HepG2 (cell line): ENCODE data around the gene PEF1. TPM values are rescaled to one million over a fixed set of nuclear protein-coding genes. Genes with fewer than 3 reads are reported as not detected.

Source experiments
- ATF1 ChIP-seq: IDR thresholded peaks from 2 replicates; pipeline ENCODE4 v1.6.1; 2016; ENCODE audit warnings: mild to moderate bottlenecking, control low read depth
- CHCHD3 ChIP-seq: sonication (generic); formaldehyde crosslinking; IDR thresholded peaks from 2 replicates; pipeline ENCODE4 v1.8.0; 2022; ENCODE audit warnings: mild to moderate bottlenecking, missing genetic modification reagents, moderate library complexity
- ELF3 ChIP-seq: IDR thresholded peaks from 2 replicates; pipeline ENCODE4 v1.6.1; 2016; ENCODE audit warnings: missing genetic modification reagents, missing compliant biosample characterization
- ERF ChIP-seq: IDR thresholded peaks from 2 replicates; pipeline ENCODE4 v1.6.1; 2018; ENCODE audit warnings: missing biosample characterization, missing genetic modification reagents
- HNF1B ChIP-seq: sonication (generic); formaldehyde crosslinking; IDR thresholded peaks from 2 replicates; pipeline ENCODE4 v1.5.1; 2020; ENCODE audit warnings: mild to moderate bottlenecking, moderate library complexity, missing genetic modification reagents
- MIER2 ChIP-seq: IDR thresholded peaks from 2 replicates; pipeline ENCODE4 v1.6.1; 2016; ENCODE audit warnings: missing biosample characterization, missing genetic modification reagents
- MTF2 ChIP-seq: sonication (generic); formaldehyde crosslinking; IDR thresholded peaks from 2 replicates; pipeline ENCODE4 v1.5.0; 2020; ENCODE audit warnings: missing genetic modification reagents, borderline replicate concordance
- PHF8 ChIP-seq: sonication (generic); formaldehyde crosslinking; IDR thresholded peaks from 2 replicates; pipeline ENCODE4 v1.5.0; 2020; ENCODE audit warnings: missing genetic modification reagents
- POGK ChIP-seq: sonication (generic); formaldehyde crosslinking; conservative IDR thresholded peaks from 2 replicates; pipeline ENCODE4 v1.8.0; 2022; ENCODE audit warnings: mild to moderate bottlenecking, moderate library complexity, missing genetic modification reagents
- POGZ ChIP-seq: sonication (generic); formaldehyde crosslinking; IDR thresholded peaks from 2 replicates; pipeline ENCODE4 v1.4.0; 2020; ENCODE audit warnings: mild to moderate bottlenecking, missing genetic modification reagents
- SKI ChIP-seq: fragments of 450-650 bp; IDR thresholded peaks from one replicate; pipeline ENCODE4 v1.6.1; 2018; ENCODE audit warnings: mild to moderate bottlenecking; ENCODE audit not compliant: partially characterized antibody
- TBX2 ChIP-seq: sonication (generic); formaldehyde crosslinking; IDR thresholded peaks from 2 replicates; pipeline ENCODE4 v1.5.0; 2020; ENCODE audit warnings: missing genetic modification reagents, mild to moderate bottlenecking, borderline replicate concordance
- THRA ChIP-seq: sonication (generic); formaldehyde crosslinking; IDR thresholded peaks from 2 replicates; pipeline ENCODE4 v1.4.0; 2020; ENCODE audit warnings: missing genetic modification reagents, borderline replicate concordance
- ZNF335 ChIP-seq: sonication (generic); formaldehyde crosslinking; IDR thresholded peaks from 2 replicates; pipeline ENCODE4 v1.4.0; 2020; ENCODE audit warnings: missing genetic modification reagents
- ZNF34 ChIP-seq: sonication (generic); formaldehyde crosslinking; IDR thresholded peaks from 2 replicates; pipeline ENCODE4 v1.4.0; 2020; ENCODE audit warnings: mild to moderate bottlenecking, missing genetic modification reagents, borderline replicate concordance
- ZNF431 ChIP-seq: sonication (generic); formaldehyde crosslinking; IDR thresholded peaks from 2 replicates; pipeline ENCODE4 v1.9.0; 2022; ENCODE audit warnings: missing genetic modification reagents, low read depth, mild to moderate bottlenecking, borderline replicate concordance
- ZNF44 ChIP-seq: sonication (generic); formaldehyde crosslinking; IDR thresholded peaks from 2 replicates; pipeline ENCODE4 v1.5.1; 2020; ENCODE audit warnings: mild to moderate bottlenecking, missing genetic modification reagents
- ZNF564 ChIP-seq: sonication (generic); formaldehyde crosslinking; IDR thresholded peaks from 2 replicates; pipeline ENCODE4 v1.8.1; 2023; ENCODE audit warnings: mild to moderate bottlenecking, missing genetic modification reagents
- ZNF709 ChIP-seq: sonication (generic); formaldehyde crosslinking; IDR thresholded peaks from 2 replicates; pipeline ENCODE4 v1.5.0; 2020; ENCODE audit warnings: mild to moderate bottlenecking, missing genetic modification reagents
- ZNF788 ChIP-seq: sonication (generic); formaldehyde crosslinking; IDR thresholded peaks from 2 replicates; pipeline ENCODE4 v1.5.0; 2020; ENCODE audit warnings: mild to moderate bottlenecking, missing genetic modification reagents, borderline replicate concordance
- polyA plus RNA-seq, 8 experiments: library from polyadenylated mRNA; depleted of rRNA in 3 of 8; stranded (reverse) in 7 of 8; unstranded in 1 of 8; fragments of >200 nt; fragmentation: Illumina TruSeq in 4 of 8; extraction: Trizol in 4 of 8; gene quantifications; 2 replicates each; pipeline versions ENCODE4 v1.2.1 to v1.2.3, GENCODE V29; 2011 to 2016; ENCODE audit warnings: low read depth in 4 of 8, missing spikeins in 1 of 8, mixed read lengths in 1 of 8; ENCODE audit not compliant: insufficient read depth in 1 of 8
- total RNA-seq, 5 experiments: library from RNA; depleted of rRNA; stranded (reverse); fragments of >200 nt; fragmentation: Illumina TruSeq; extraction: Trizol; gene quantifications; 2 replicates each; pipeline ENCODE4 v1.2.3, GENCODE V29; 2016; ENCODE audit warnings: low read depth in 1 of 5
- TF ChIP-seq, protein P1 (sequence below): sonication (generic); formaldehyde crosslinking; IDR thresholded peaks from 2 replicates; pipeline ENCODE4 v1.4.0; 2020; ENCODE audit warnings: missing genetic modification reagents
- TF ChIP-seq, protein P2 (sequence below): sonication (generic); formaldehyde crosslinking; IDR thresholded peaks from 2 replicates; pipeline ENCODE4 v1.5.1; 2020; ENCODE audit warnings: missing genetic modification reagents, mild to moderate bottlenecking, borderline replicate concordance

Gene PEF1
- total and polyA plus RNA-seq, 2 of the 13 experiments (the other 11 are each of a cell fraction or from before 2014, with no cell fraction given), result 57.1 to 57.8 TPM

DNA sequence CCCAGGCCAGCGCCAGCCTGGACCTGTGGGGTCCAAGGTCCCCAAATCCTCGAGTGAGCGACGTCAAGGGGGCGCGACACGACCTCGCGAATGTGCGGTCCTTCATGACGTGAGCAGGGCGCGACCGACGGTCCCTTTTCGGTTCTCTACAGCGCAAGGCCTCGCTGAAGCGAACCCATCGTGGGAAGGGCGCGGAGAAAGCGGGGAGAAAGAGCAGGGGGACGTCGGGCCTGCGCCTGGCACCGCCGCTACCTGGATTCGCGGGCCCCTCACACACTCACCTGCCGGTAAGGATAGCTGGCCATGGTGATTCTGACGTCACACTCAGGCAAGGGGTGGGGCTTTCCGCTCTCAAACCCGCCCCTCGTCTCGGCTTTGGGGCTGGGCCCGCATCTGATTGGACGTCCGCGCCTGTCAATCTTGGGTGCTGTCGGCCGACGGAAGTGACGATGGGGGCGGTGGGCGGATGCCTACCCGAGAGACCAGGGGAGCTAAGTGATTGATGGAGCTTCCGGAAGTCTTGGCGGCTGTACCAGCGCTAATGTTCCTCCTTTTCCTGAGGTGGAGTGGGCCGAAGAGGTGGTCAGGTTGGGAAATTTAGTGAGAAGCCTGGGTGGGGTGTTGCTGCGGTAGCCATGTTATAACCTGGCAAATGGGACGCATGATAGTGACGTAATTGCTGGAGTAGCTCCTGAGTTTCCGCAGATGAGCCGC is at the start of gene PEF1 (continued):
- TF ChIP-seq THRA, result no peak; the same call in 1 of the 2 replicates
- peak; percentile 98 for TF ChIP-seq ATF1 (CRISPR knock-in tag)
- TF ChIP-seq ZNF44 (CRISPR knock-in tag), result peak; percentile 80
- peak; percentile 95 for TF ChIP-seq PHF8 (CRISPR knock-in tag)
- peak; percentile 90 for TF ChIP-seq POGK (CRISPR knock-in tag)
- no peak for TF ChIP-seq ZNF564 (CRISPR knock-in tag)
- no peak for TF ChIP-seq CHCHD3
- TF ChIP-seq ZNF431 (CRISPR knock-in tag), result 0 out of 2 replicates have a peak, but pooled peaks have one; percentile 49
- 0 out of 2 replicates have a peak, but pooled peaks have one; percentile 63 for TF ChIP-seq ZNF709
- TF ChIP-seq MIER2 (CRISPR knock-in tag), result 0 out of 2 replicates have a peak, but pooled peaks have one; percentile 54
- TF ChIP-seq HNF1B (CRISPR knock-in tag), result no peak; the same call in 1 of the 2 replicates
- TF ChIP-seq, protein P1, sequence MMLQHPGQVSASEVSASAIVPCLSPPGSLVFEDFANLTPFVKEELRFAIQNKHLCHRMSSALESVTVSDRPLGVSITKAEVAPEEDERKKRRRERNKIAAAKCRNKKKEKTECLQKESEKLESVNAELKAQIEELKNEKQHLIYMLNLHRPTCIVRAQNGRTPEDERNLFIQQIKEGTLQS, result peak; percentile 42; the same call in 1 of the 2 replicates
- TF ChIP-seq POGZ (CRISPR knock-in tag), result peak; percentile 86
- TF ChIP-seq ZNF788, result peak; percentile 61; the same call in 1 of the 2 replicates
- 0 out of 2 replicates have a peak, but pooled peaks have one; percentile 75 for TF ChIP-seq ZNF34 (CRISPR knock-in tag)
- TF ChIP-seq SKI, result peak; percentile 15
- peak; percentile 30; the same call in 1 of the 2 replicates for TF ChIP-seq ERF
- peak; percentile 91 for TF ChIP-seq ZNF335
- TF ChIP-seq ELF3 (CRISPR knock-in tag), result no peak; the same call in 1 of the 2 replicates
- peak; percentile 79 for TF ChIP-seq TBX2 (CRISPR knock-in tag)
- peak; percentile 65; the same call in 1 of the 2 replicates for TF ChIP-seq MTF2 (CRISPR knock-in tag)
- TF ChIP-seq, protein P2, sequence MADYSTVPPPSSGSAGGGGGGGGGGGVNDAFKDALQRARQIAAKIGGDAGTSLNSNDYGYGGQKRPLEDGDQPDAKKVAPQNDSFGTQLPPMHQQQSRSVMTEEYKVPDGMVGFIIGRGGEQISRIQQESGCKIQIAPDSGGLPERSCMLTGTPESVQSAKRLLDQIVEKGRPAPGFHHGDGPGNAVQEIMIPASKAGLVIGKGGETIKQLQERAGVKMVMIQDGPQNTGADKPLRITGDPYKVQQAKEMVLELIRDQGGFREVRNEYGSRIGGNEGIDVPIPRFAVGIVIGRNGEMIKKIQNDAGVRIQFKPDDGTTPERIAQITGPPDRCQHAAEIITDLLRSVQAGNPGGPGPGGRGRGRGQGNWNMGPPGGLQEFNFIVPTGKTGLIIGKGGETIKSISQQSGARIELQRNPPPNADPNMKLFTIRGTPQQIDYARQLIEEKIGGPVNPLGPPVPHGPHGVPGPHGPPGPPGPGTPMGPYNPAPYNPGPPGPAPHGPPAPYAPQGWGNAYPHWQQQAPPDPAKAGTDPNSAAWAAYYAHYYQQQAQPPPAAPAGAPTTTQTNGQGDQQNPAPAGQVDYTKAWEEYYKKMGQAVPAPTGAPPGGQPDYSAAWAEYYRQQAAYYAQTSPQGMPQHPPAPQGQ (CRISPR knock-in tag), result 0 out of 2 replicates have a peak, but pooled peaks have one; percentile 46
